Mononuclear cell (primary cell): ENCODE data around the gene SUGCT. TPM values are rescaled to one million over a fixed set of nuclear protein-coding genes. Genes with fewer than 3 reads are reported as not detected.

ENCODE experiments used
- H3K27me3 ChIP-seq: 2 replicates; pipeline ENCODE4 v1.6.0; 2011; ENCODE audit warnings: low read length, control low read depth; ENCODE audit not compliant: insufficient read depth
- H3K4me1 ChIP-seq: 2 replicates; pipeline ENCODE4 v1.5.1; 2011; ENCODE audit warnings: mild to moderate bottlenecking, low read length, control low read depth; ENCODE audit not compliant: insufficient read depth
- H3K4me3 ChIP-seq: 2 replicates; pipeline ENCODE4 v1.5.1; 2011; ENCODE audit warnings: mild to moderate bottlenecking, low read length, moderate library complexity
- H3K9me3 ChIP-seq: 2 replicates; pipeline ENCODE4 v1.5.1; 2011; ENCODE audit warnings: low read depth, mild to moderate bottlenecking, control low read depth, low read length
- total RNA-seq: library from RNA; depleted of rRNA; stranded (reverse); fragments of >200 nt; gene quantifications from one replicate; pipeline ENCODE4 v1.2.3, GENCODE V29; 2012

SUGCT gene
- total RNA-seq, 1 donor = 1.9 TPM

- Histone ChIP-seq H3K4me3 (no peak overlapping the region), H3K27me3 (no peaks in the 10 kb centered on the region), H3K4me1 (no peaks in the 10 kb centered on the region), H3K9me3 (no peaks in the 10 kb centered on the region)
These were observed 165.4 kb downstream of the SUGCT start for GRCh38 chr7:40300146-40300670.

DNA sequence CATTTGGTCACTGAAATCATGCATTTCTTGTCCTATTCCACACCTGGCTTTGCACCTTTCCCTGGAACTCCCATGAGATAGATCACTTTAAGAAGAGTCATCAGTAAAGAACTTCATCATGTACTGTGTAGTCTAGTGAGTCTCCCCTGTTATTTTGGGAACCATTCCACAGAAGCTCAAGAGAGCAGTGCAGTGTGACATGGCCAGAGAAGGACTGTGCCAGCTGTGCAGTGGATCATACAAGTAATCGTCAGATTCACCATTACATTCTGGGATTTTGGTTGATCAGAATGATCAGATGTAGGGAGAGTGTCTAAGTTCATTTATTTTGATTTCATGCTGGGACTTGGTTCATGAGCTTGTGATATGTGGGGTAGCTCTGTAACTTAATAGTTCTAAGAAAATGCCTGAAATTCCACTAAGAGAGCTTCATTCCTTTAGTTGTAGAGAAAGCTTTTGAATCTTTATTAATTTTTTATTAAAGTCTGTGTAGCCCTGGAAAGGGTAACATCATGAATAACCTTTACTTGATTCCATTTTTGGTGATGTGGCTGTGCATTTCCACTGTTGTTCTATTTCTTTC lies 166.8 kb downstream of the SUGCT start:
- H3K9me3 ChIP-seq = no peaks in the 10 kb centered on the region
- no peaks in the 10 kb centered on the region for H3K27me3 ChIP-seq
- no peaks in the 10 kb centered on the region for H3K4me1 ChIP-seq
- H3K4me3 ChIP-seq = no peak overlapping the region

- Histone ChIP-seq H3K9me3 (no peaks in the 10 kb centered on the region), H3K4me3 (no peak overlapping the region), H3K4me1 (no peaks in the 10 kb centered on the region), H3K27me3 (no peaks in the 10 kb centered on the region)
These were observed 169.2 kb downstream of the SUGCT start for GRCh38 chr7:40303996-40304395.

DNA sequence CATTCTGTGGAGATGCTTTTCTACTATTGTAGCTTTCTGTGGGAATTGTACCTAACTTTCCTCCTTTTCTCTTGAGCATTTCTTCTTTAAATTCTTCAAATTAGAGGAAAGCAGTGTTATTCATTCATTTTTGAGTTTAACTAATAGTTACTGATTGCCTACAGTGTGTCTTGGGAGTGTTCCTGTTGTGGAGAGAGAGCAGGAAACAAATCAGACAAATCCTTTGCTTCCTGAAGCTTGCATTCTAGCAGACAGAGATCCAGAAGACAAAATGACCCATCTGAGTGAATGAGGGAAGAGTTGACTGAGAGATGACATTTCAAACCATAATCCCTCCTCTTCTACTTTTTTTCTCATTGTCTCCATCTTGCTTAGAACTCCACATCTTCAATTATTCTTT lies 170.4 kb downstream of the SUGCT start:
- no peak overlapping the region for H3K4me3 ChIP-seq
- H3K27me3 ChIP-seq = no peaks in the 10 kb centered on the region
- H3K9me3 ChIP-seq = no peaks in the 10 kb centered on the region
- no peaks in the 10 kb centered on the region for H3K4me1 ChIP-seq

DNA sequence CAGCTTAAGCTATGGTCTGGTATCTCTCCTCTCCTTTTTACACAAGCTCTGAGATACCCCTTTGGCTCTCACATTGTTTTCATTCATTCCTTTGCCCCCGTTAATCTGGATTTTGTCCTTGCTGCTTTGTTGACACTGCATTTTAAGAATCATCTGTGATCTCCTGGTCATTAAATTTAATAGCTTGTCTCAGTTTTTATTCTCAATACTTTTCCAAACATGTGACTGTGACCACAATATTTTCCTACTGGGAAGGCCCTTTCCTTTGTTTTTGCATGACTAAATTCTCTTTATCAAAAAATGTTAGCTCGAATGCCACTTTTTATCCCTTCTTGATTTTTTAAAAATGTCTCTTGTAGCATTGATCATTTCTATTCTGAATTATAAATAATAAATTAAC lies 171.2 kb downstream of the SUGCT start:
- H3K9me3 ChIP-seq = no peaks in the 10 kb centered on the region
- no peak overlapping the region for H3K4me3 ChIP-seq
- no peaks in the 10 kb centered on the region for H3K4me1 ChIP-seq
- no peaks in the 10 kb centered on the region for H3K27me3 ChIP-seq

- H3K9me3 ChIP-seq = no peaks in the 10 kb centered on the region
- no peaks in the 10 kb centered on the region for H3K4me1 ChIP-seq
- no peaks in the 10 kb centered on the region for H3K27me3 ChIP-seq
- H3K4me3 ChIP-seq = no peak overlapping the region
These were observed 171.8 kb downstream of the SUGCT start for GRCh38 chr7:40306596-40306995.

DNA sequence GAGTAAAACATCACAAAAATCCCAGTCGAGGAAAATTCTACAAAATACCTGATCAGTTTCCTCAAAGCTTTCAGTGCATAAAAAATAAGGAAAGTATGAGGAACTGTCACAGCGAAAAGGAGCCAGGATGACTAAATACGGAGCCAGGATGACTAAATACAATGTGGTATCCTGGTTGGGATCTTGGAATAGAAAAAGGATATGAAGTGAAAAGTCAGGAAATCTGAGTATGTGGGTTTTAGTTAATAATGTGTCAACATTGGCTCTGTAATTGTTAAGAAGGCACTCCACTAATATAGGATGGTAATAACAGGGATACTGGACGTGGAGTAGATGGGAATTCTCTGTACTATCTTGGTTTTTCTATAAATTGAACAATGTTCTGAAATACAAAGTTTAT lies 175.5 kb downstream of the SUGCT start:
- no peak overlapping the region for H3K4me3 ChIP-seq
- H3K27me3 ChIP-seq = no peaks in the 10 kb centered on the region
- no peaks in the 10 kb centered on the region for H3K9me3 ChIP-seq
- no peaks in the 10 kb centered on the region for H3K4me1 ChIP-seq

GRCh38 chr7:40311307-40311706 lies 176.5 kb downstream of the SUGCT start:
- Histone ChIP-seq H3K4me3 (no peak overlapping the region), H3K4me1 (no peaks in the 10 kb centered on the region), H3K27me3 (no peaks in the 10 kb centered on the region), H3K9me3 (no peaks in the 10 kb centered on the region)

GRCh38 chr7:40315277-40315676 lies 180.5 kb downstream of the SUGCT start:
- Histone ChIP-seq H3K4me3 (no peak overlapping the region), H3K9me3 (no peaks in the 10 kb centered on the region)

GRCh38 chr7:40316176-40316575 lies 181.4 kb downstream of the SUGCT start:
- H3K27me3 ChIP-seq = no peaks in the 10 kb centered on the region
- no peak overlapping the region for H3K4me3 ChIP-seq
- H3K9me3 ChIP-seq = no peaks in the 10 kb centered on the region
- H3K4me1 ChIP-seq = no peaks in the 10 kb centered on the region

More at GRCh38 chr7:40315277-40315676, 180.5 kb downstream of the SUGCT start:
- Histone ChIP-seq H3K27me3 (no peaks in the 10 kb centered on the region), H3K4me1 (no peaks in the 10 kb centered on the region)

DNA sequence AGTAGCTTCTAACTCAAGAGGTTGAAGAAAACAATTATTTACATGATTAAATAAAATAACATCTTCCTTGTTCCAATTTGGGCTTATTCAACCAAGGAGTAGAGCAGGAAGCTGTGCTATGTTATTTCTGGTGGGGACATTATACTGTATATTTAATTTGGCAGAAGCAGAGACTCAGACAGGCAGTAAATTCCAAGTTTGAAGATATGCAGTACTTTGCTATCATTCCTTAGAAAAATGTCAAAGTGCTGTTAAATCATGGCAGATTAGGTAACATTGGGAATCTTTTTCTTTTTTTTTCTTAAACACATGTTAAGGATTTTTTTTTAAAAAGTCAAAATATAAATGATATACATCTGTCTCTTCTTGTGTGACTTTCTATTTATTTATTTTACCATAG lies 190.1 kb downstream of the SUGCT start:
- Histone ChIP-seq H3K27me3 (no peaks in the 10 kb centered on the region), H3K4me3 (no peak overlapping the region), H3K4me1 (no peaks in the 10 kb centered on the region), H3K9me3 (no peaks in the 10 kb centered on the region)

DNA sequence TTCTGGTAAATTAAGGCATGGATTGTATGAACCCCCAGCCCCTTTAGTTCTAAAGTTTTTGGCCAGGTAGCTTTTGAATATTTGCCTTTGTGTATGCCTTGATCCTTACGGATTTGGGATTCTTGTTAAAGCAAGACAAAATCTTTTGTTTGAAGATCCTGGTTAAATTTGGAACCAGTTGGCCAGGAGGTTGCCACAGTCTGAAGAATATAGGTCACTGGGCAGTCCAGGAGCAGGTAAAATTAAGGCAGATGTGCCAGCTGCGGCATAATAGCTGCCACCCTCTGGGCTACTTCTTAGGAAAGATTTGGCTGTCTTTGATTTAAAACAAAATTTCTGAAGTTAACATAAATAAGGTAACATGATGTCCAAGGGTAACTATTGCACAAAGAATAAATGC lies 192.3 kb downstream of the SUGCT start:
- no peaks in the 10 kb centered on the region for H3K9me3 ChIP-seq
- H3K27me3 ChIP-seq = no peaks in the 10 kb centered on the region
- H3K4me1 ChIP-seq = no peaks in the 10 kb centered on the region
- H3K4me3 ChIP-seq = no peak overlapping the region

GRCh38 chr7:40327873-40328272 lies 193.1 kb downstream of the SUGCT start:
- Histone ChIP-seq H3K9me3 (no peaks in the 10 kb centered on the region), H3K4me1 (no peaks in the 10 kb centered on the region), H3K27me3 (no peaks in the 10 kb centered on the region), H3K4me3 (no peak overlapping the region)

DNA sequence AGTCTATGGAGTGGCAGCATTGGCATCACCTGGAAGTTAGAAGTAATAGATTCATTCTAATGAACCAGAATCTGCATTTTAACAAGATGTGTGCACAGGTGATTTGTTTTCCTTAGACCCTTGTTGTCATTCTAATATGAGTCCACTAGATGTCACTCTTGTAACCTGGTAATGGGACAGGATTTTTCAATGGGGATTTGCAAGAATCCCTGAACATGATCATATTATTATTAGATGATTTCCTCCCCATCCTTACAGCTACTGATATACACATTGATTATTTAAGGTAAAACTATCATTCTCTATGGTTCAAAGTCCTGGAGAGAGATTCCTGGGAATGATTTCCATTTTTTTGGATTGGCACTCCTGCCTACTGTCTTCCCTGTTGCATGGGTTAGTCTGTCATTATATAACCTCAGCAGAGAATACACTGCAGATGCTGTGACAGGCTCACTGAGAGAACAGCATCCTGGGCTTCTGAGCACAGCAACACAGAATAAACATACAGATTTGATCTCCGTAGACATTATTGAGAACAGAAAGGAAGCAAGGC lies 194.9 kb downstream of the SUGCT start:
- Histone ChIP-seq H3K9me3 (no peaks in the 10 kb centered on the region), H3K4me1 (no peaks in the 10 kb centered on the region), H3K4me3 (no peak overlapping the region), H3K27me3 (no peaks in the 10 kb centered on the region)

DNA sequence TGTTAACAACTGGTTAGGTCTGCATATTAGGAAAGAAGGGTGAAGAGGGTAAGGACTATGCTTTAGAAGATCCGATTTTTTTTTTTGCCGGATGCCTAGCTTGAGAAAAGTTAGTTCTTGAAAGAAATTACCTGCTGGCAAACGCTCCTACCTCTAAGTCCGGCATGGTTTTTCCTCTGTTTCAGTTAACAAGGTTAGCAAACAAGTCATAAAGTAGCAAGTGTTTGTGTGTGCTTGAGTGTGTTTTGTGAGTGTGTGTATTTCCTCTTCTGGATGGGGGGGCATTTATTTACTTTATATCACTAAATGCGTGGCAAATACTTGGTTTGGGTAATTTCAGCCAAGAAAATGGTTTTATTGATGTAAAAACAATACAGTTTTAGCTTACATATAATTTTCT lies 195.6 kb downstream of the SUGCT start:
- no peaks in the 10 kb centered on the region for H3K4me1 ChIP-seq
- H3K9me3 ChIP-seq = no peaks in the 10 kb centered on the region
- no peak overlapping the region for H3K4me3 ChIP-seq
- no peaks in the 10 kb centered on the region for H3K27me3 ChIP-seq

GRCh38 chr7:40331915-40332314 lies 197.1 kb downstream of the SUGCT start:
- Histone ChIP-seq H3K4me1 (no peaks in the 10 kb centered on the region), H3K27me3 (no peaks in the 10 kb centered on the region), H3K4me3 (no peak overlapping the region), H3K9me3 (no peaks in the 10 kb centered on the region)
